Pulmonary artery endothelial cell (primary cell): ENCODE measurements around the gene MICU2. TPM values are rescaled to one million over a fixed set of nuclear protein-coding genes. Genes with fewer than 3 reads are reported as not detected.
"Not testable (repeated sequence)": the region's sequence is repeated elsewhere in the genome, so short reads cannot be mapped to it uniquely, and the experiment has no call there.

Experiments used
- DNase-seq: peaks from one replicate; pipeline ENCODE4 v3.0.0-alpha.2; 2011; ENCODE audit warnings: low read depth, low spot score
- total RNA-seq: library from RNA; depleted of rRNA; stranded (reverse); fragments of >200 nt; gene quantifications from 2 replicates; pipeline ENCODE4 v1.2.3, GENCODE V29; 2014

The MICU2 gene
- total RNA-seq, 1 donor from 2014 or later: 42.1 TPM

DNA sequence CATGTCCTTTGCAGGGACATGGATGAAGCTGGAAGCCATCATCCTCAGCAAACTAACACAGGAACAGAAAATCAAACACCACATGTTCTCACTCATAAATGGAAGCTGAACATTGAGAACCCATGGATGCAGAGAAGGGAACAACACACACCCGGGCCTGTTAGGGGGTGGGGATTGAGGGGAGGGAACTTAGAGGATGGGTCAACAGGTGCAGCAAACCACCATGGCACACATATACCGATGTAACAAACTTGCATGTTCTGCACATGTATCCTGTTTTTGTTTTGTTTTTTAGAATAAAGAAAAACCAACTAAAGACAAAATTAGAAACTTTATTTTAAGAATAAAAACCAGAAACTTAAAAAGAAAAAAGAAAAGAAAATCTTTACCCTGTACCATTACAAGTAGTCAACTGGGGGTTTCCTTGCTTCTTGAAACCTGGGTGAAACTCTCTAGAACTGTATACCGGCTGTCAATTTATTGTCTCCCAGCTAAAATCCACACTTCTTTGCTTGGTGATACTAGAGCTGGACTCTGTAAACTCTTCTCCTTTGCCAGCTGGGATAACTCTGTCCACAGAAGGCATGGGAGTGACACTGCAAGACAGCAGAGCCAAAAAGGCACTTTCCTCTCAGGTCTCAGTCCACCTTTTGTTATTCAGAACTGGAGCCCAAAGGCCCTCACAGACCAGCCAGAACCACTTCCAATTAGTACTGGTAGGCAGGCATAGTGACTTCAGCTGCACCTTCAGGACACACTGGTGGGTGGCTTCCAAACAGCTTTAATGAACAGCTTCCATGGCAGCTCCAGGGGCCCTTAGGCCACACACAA is 9.0 kb downstream of the MICU2 start:
- no peak for DNase-seq

DNA sequence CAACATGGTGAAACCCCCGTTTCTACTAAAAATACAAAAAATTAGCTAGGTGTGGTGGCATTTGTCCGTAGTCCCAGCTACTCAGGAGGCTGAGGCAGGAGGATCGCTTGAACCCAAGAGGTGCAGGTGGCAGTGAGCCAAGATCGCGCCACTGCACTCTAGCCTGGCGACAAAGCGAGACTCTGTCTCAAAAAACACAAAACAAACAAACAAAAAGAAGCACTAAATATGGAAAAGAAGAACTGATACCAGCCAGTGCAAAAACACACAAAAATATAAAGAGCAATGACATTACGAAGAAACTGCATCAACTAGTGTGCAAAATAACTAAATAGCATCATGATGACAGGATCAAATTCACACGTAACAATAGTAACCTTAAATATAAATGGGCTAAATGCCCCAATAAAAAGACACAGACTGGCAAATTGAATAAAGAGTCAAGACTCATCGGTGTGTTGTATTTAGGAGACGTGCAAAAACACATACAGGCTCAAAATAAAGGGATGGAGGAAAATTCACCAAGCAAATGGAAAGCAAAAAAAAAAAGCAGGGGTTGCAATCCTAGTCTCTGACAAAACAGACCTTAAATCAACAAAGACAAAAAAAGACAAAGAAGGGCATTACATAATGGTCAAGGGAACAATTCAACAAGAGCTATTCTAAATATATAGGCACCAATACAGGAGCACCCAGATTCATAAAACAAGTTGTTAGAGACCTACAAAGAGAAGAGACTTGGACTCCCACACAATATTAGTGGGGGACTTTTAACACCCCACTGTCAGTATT is 13.1 kb downstream of the MICU2 start:
- DNase-seq: not testable (repeated sequence)

DNA sequence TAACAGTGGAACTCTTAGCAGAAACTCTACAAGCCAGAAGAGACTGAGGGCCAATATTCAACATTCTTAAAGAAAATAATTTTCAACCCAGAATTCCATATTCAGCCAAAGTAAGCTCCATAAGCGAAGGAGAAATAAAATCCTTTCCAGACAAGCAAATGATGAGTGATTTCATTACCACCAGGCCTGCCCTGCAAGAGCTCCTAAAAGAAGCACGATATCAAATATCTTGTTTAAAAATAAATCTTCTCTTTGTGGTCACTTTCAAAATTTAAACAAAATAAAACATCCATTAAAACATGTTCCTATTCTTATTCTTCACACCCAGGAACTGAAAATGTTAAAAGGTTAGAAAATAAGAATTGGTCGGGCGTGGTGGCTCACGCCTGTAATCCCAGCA is 13.7 kb downstream of the MICU2 start:
- DNase-seq: no peak

DNA sequence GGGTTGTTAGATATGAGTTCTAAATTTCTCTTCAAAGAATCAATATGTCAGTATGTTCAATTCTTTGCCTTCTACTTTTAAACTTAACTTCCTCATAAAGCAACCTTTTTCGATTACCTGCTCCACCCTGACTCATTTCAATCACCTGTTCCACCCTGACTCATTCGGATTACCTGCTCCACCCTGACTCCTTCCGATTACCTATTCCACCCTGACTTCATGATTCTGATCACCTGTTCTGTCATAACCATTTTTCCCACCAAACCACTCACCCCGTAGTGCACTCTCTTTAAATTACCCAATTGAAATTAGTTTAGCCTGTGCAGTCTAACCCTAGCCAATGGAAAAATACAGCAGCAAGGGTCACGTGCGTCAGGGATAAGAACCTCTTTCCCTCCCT is 14.5 kb downstream of the MICU2 start:
- DNase-seq: not testable (repeated sequence)

- peak; percentile 66 for DNase-seq
Measured at GRCh38 chr13:21588411-21588810, 15.6 kb downstream of the MICU2 start.

GRCh38 chr13:21584973-21585592 is 18.9 kb downstream of the MICU2 start:
- no peak for DNase-seq

- DNase-seq: peak; percentile 94
Measured at GRCh38 chr13:21583478-21583877, 20.5 kb downstream of the MICU2 start.

- no peak for DNase-seq
Measured at GRCh38 chr13:21580736-21581135, 23.2 kb downstream of the MICU2 start.

DNA sequence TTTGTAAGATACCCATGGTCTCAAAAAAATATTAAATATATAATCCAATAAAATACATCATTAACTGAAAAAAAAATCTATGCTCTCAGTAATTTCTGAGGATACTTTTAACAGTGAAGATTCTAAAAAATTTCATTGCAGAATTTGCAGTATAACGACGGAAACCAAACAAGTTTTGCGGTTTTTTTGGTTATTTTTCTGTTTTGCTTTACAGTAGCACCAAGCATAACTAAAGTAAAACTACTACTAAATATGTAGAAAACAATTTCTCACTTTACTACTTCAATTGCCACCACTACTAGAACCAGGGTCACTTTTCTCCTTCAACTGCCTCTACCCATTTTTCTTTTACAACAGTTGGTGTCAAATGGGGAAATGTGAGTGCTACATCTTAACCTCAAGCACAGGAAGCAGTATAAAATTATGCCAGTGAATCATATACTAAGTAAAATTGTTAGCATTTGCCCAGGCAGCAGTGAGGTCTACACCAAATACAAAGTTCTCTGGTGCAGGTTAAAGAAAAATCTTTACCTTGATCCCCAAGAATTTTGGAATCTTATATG is 24.1 kb downstream of the MICU2 start:
- no peak for DNase-seq

DNA sequence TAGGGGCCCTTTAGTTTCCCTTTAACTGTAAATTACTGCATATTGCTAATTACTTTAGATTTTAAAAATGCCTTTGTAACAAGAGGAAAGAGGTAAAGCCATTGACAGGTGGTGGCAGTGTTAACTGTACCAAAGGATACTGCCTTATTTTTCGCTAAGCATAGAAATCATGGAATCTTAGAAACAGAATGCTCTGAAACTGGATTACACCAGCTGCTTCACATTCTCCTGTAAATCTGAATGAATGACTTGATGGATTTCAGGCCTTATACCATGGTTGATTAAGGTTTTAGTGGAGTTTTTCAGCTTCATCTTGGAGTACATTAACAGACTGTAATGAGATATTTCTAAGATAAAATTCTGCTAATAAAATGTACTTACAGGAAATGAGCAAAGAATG is 25.2 kb downstream of the MICU2 start:
- no peak for DNase-seq

DNA sequence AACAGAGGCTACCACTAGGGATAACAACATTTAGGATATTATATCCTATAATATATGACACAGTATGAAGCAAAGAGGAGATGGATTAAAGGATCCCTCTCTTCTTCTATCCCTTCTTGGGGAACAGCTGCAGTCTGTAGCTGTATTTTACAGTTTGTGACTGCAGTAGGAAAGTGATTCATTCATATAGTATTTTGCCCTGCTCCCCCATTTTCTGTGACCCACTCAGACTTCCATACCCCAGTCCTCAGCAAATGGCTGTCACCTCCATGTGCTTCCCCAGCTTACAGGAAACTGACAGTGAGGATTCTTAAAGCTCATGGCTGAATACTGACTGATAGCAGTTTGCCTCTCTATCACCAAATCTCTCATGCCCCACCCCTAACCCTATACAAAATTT is 27.5 kb downstream of the MICU2 start:
- no peak for DNase-seq

- no peak for DNase-seq
Measured at GRCh38 chr13:21573920-21574712, 29.9 kb downstream of the MICU2 start.

DNA sequence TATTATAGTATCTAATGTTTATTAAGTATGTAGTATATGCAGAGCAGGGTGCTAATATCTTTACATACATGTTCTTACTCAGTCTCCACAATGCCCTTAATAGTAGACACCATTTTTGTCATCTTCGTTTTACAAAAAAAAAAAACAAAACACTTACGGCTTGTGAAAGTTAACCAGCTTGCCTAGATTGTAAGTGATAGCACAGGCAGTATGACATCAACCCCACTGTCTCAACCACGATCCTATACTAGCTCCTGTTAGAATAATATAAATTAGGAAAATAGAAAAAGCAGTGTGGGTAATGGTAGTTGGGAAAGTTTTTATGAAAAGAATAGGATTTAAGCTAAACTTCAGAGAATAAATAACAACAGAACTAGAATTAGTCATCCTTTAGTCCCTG is 34.3 kb downstream of the MICU2 start:
- DNase-seq: no peak

DNA sequence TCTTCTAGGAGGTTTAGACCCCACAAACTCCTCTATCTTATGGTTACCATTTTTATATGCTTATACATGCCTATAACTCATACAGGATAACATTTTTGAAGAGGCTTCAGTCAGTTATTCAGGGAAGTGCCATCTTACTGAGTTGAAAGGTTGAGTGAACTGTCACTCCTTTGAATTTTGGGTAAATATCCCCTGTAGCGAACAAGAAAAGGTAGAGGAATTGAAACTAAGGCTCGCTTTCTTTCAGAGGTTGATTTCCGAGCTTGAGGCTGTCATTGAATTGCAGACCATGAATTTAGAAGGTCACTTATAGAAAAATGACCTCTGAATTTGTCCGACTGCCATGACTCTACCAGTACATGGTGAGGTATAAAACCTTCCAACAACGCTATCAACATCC is 35.1 kb downstream of the MICU2 start:
- no peak for DNase-seq

- DNase-seq: no peak
Measured at GRCh38 chr13:21567714-21568113, 36.3 kb downstream of the MICU2 start.

DNA sequence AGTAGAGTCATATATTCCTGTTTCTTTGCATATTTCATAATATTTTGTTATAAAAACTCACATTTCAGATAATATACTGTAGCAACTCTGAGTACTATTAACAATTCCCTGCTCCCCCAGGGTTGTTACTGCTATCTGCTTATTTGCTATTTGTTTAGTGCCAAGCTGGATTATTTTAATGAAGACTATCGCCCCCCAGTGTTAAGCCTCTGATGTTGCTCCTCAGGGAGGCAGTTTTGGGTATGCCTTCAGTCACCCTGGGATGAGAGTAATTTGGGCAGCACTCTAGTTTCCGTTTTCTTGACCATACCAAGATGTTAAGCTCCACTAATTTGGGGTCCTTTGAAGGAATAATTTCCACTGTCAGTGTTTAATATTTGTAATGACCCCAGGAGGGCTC is 46.0 kb downstream of the MICU2 start:
- DNase-seq: no peak

GRCh38 chr13:21556051-21556450 is 47.9 kb downstream of the MICU2 start:
- no peak for DNase-seq

- not testable (repeated sequence) for DNase-seq
Measured at GRCh38 chr13:21553261-21553660, 50.7 kb downstream of the MICU2 start.

GRCh38 chr13:21550918-21551317 is 53.1 kb downstream of the MICU2 start:
- no peak for DNase-seq

DNA sequence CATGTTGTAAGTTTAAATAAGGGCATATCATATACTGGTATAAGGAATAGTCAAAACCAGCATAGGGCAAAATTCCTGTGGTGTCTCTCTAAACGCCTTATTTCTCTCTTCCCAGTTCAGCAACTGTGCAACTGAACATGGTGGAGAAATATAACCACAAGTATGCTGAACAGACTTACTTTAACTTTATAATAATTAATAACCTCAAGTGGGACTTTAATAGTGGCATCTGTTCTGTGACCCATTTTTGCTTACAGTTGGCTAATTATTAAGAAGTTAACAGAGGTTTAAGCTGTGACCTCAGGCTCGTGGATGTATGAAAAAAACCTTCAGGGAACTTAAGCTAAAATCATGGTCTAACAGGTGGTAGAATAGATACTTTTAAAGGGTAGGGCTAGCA is 54.3 kb downstream of the MICU2 start:
- no peak for DNase-seq

DNA sequence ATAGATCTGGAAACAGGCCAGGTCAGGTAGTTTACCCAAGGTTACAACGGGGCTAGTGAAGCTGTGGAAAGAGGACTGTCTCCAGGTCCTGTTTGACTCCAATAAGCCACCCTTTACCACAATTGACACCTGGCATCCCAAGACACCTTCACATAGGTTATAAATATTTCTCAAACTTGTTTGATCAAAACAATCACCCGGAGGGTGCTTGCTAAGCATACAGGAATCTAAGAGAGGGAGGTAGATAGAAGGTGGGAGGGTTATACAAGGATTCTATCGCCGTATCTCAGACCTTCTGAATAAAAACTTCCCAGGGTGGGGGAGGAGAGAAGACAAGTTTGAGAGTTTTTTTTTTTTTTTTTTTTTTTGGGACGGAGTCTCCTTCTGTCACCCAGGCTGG is 55.4 kb downstream of the MICU2 start:
- no peak for DNase-seq
